Endothelial cell of umbilical vein (primary cell): ENCODE measurements around the gene CCL8.

Source experiments
- EZH2 ChIP-seq: IDR thresholded peaks from 2 replicates; pipeline ENCODE4 v1.6.1; 2012; ENCODE audit warnings: borderline replicate concordance, low read depth, mild to moderate bottlenecking, moderate library complexity, low read length, inconsistent platforms; ENCODE audit not compliant: severe bottlenecking
- FOS ChIP-seq: IDR thresholded peaks from 2 replicates; pipeline ENCODE4 v1.6.1; 2011; ENCODE audit warnings: mild to moderate bottlenecking, low read length, moderate library complexity, borderline replicate concordance; ENCODE audit not compliant: insufficient read depth
- JUN ChIP-seq: IDR thresholded peaks from 2 replicates; pipeline ENCODE4 v1.6.1; 2011; ENCODE audit warnings: borderline replicate concordance, low read depth; ENCODE audit not compliant: insufficient read length, insufficient read depth
- MAX ChIP-seq: IDR thresholded peaks from 2 replicates; pipeline ENCODE4 v1.6.1; 2011; ENCODE audit not compliant: insufficient read depth, insufficient read length
- MYC ChIP-seq: IDR thresholded peaks from one replicate; pipeline ENCODE4 v1.6.1; 2011; ENCODE audit warnings: mild to moderate bottlenecking, low read depth, low read length
- POLR2A ChIP-seq: IDR thresholded peaks from 2 replicates; pipeline ENCODE4 v1.6.1; 2012; ENCODE audit warnings: low read depth, mild to moderate bottlenecking, control low read depth, low read length
- POLR2AphosphoS5 ChIP-seq: IDR thresholded peaks from 2 replicates; pipeline ENCODE4 v1.6.1; 2012; ENCODE audit warnings: low read depth, mild to moderate bottlenecking, control low read depth, low read length, moderate library complexity; ENCODE audit not compliant: insufficient read depth
- TF ChIP-seq, protein P1 (sequence below), 2 donors: IDR thresholded peaks; 1 replicate in 1 of 2; 2 replicates in 1 of 2; pipeline ENCODE4 v1.5.1; 2011; ENCODE audit warnings: low read length in 2 of 2, mild to moderate bottlenecking in 2 of 2, moderate library complexity in 2 of 2, control low read depth in 1 of 2, inconsistent platforms in 1 of 2, low read depth in 1 of 2; ENCODE audit not compliant: insufficient read depth in 1 of 2; ENCODE audit errors: extremely low read depth in 1 of 2

DNA sequence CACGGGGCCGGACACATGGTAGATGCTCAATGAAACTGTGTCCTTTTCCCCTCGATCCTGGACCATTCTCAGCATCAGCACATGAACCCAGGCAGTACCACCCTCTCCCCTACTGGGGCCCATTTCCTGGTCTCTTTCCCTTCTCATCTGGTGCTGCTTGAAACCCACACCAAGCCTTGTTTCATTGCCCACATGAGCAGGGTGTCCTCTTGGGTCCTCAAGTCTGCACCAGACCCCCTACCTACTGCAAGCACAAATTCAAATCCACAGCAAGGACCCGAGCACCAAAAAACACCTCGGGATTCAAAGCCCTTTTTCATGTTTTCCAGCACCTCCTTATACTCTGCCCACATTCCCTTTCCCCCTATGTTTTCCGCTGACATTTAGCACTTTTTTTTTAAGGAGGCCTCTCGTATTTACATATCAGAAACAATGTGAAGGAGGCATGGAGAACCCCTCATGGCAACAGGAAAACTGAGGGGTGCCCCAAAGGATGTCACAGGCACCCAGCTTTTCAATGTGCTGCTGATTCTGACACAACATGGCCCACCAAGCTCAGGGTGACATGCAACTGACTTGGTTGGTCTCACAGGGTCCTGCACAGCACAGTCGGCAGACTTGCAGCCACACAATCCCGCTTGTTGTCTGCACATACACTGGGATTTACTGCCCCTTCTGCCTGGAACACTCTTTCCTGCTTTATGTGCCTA lies 48.4 kb downstream of the CCL8 start:
- TF ChIP-seq POLR2A (no peak), JUN (no peak), POLR2AphosphoS5 (no peak), EZH2 (no peak), MAX (no peak), FOS (no peak), MYC (no peak)
- TF ChIP-seq, protein P1, sequence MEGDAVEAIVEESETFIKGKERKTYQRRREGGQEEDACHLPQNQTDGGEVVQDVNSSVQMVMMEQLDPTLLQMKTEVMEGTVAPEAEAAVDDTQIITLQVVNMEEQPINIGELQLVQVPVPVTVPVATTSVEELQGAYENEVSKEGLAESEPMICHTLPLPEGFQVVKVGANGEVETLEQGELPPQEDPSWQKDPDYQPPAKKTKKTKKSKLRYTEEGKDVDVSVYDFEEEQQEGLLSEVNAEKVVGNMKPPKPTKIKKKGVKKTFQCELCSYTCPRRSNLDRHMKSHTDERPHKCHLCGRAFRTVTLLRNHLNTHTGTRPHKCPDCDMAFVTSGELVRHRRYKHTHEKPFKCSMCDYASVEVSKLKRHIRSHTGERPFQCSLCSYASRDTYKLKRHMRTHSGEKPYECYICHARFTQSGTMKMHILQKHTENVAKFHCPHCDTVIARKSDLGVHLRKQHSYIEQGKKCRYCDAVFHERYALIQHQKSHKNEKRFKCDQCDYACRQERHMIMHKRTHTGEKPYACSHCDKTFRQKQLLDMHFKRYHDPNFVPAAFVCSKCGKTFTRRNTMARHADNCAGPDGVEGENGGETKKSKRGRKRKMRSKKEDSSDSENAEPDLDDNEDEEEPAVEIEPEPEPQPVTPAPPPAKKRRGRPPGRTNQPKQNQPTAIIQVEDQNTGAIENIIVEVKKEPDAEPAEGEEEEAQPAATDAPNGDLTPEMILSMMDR (IDR thresholded peaks at IDR 0.05; ENCODE audit: extremely low read depth in 1 of 2, insufficient read depth in 1 of 2, low read depth in 1 of 2, low read length in 2 of 2) = no peak
